Astrocyte (in vitro differentiated cells and primary cell): ENCODE data around the gene MAN1C1. TPM values are rescaled to one million over a fixed set of nuclear protein-coding genes. Genes with fewer than 3 reads are reported as not detected.

Experiments used
- DNase-seq: peaks from one replicate; pipeline ENCODE4 v3.0.0-alpha.2; 2010; ENCODE audit warnings: low read depth
- FAIRE-seq: peaks from 2 replicates; lab custom pipeline; 2011; peaks lifted over from hg19 to GRCh38; lab: Jason Lieb, UNC
- H2AFZ ChIP-seq: 2 replicates; pipeline ENCODE4 v1.6.0; 2012; ENCODE audit warnings: low read depth, low read length, inconsistent platforms
- H3K27ac ChIP-seq: 2 replicates; pipeline ENCODE4 v1.5.1; 2011; ENCODE audit warnings: low read depth, low read length, inconsistent platforms
- H3K27me3 ChIP-seq: 2 replicates; pipeline ENCODE4 v1.6.0; 2011; ENCODE audit warnings: low read length, inconsistent platforms; ENCODE audit not compliant: insufficient read depth
- H3K36me3 ChIP-seq: 2 replicates; pipeline ENCODE4 v1.5.1; 2011; ENCODE audit warnings: low read length, inconsistent platforms; ENCODE audit not compliant: insufficient read depth
- H3K4me1 ChIP-seq: 2 replicates; pipeline ENCODE4 v1.5.1; 2011; ENCODE audit warnings: low read length, inconsistent platforms; ENCODE audit not compliant: insufficient read depth
- H3K4me2 ChIP-seq: 2 replicates; pipeline ENCODE4 v1.6.0; 2012; ENCODE audit warnings: low read length, inconsistent platforms
- H3K4me3 ChIP-seq: 2 replicates; pipeline ENCODE4 v1.5.1; 2011; ENCODE audit warnings: low read depth, mild to moderate bottlenecking, low read length, inconsistent platforms; ENCODE audit not compliant: insufficient read depth
- H3K79me2 ChIP-seq: 2 replicates; pipeline ENCODE4 v1.6.0; 2012; ENCODE audit warnings: mild to moderate bottlenecking, low read length, inconsistent platforms; ENCODE audit not compliant: insufficient read depth
- H3K9ac ChIP-seq: 2 replicates; pipeline ENCODE4 v1.6.0; 2012; ENCODE audit warnings: mild to moderate bottlenecking, low read length, inconsistent platforms
- H3K9me3 ChIP-seq: 2 replicates; pipeline ENCODE4 v1.5.1; 2012; ENCODE audit warnings: low read depth, mild to moderate bottlenecking, low read length, inconsistent platforms; ENCODE audit not compliant: insufficient read depth
- H4K20me1 ChIP-seq: 2 replicates; pipeline ENCODE4 v1.6.0; 2012; ENCODE audit warnings: low read length, inconsistent platforms; ENCODE audit not compliant: insufficient read depth
- H3K27ac Mint-ChIP-seq: one replicate; pipeline ENCODE4 v1.8.0; 2021; ENCODE audit warnings: mild to moderate bottlenecking, mixed read lengths; ENCODE audit not compliant: unreplicated experiment
- H3K27me3 Mint-ChIP-seq: one replicate; pipeline ENCODE4 v1.8.0; 2021; ENCODE audit warnings: low read depth, mixed read lengths; ENCODE audit not compliant: unreplicated experiment
- H3K36me3 Mint-ChIP-seq: one replicate; pipeline ENCODE4 v1.8.0; 2021; ENCODE audit warnings: low read depth, mixed read lengths; ENCODE audit not compliant: unreplicated experiment
- H3K4me1 Mint-ChIP-seq: one replicate; pipeline ENCODE4 v1.8.0; 2021; ENCODE audit warnings: low read depth, mixed read lengths; ENCODE audit not compliant: unreplicated experiment
- H3K4me3 Mint-ChIP-seq: one replicate; pipeline ENCODE4 v1.8.0; 2021; ENCODE audit warnings: mild to moderate bottlenecking, moderate library complexity, mixed read lengths; ENCODE audit not compliant: unreplicated experiment
- H3K9me3 Mint-ChIP-seq: one replicate; pipeline ENCODE4 v1.8.0; 2021; ENCODE audit warnings: mild to moderate bottlenecking, mixed read lengths; ENCODE audit not compliant: unreplicated experiment
- CTCF ChIP-seq: IDR thresholded peaks from 2 replicates; pipeline ENCODE4 v1.5.1; 2011; ENCODE audit warnings: low read depth, mild to moderate bottlenecking, inconsistent platforms, low read length, moderate library complexity; ENCODE audit not compliant: insufficient read depth
- EZH2 ChIP-seq: IDR thresholded peaks from 2 replicates; pipeline ENCODE4 v1.6.1; 2012; ENCODE audit warnings: mild to moderate bottlenecking, low read length, inconsistent platforms; ENCODE audit not compliant: insufficient read depth
- total RNA-seq: library from RNA; stranded (reverse); gene quantifications from 2 replicates; pipeline ENCODE4 v1.2.1, GENCODE V29; 2021

Gene MAN1C1
- total RNA-seq, 1 donor from 2014 or later = 0.86 TPM

GRCh38 chr1:25743164-25744139, 126.9 kb downstream of the MAN1C1 start:
- H3K27me3 ChIP-seq = peaks cover 10% of the 10 kb centered on the region
- H3K27ac Mint-ChIP-seq = no peak overlapping the region
- no peaks in the 10 kb centered on the region for H3K36me3 Mint-ChIP-seq
- no peak overlapping the region for H3K4me2 ChIP-seq
- H3K27me3 Mint-ChIP-seq = peaks cover 44% of the 10 kb centered on the region
- no peaks in the 10 kb centered on the region for H3K79me2 ChIP-seq
- DNase-seq (peak; percentile 25), FAIRE-seq (no peak)
- H3K4me1 ChIP-seq = no peaks in the 10 kb centered on the region
- H3K9me3 Mint-ChIP-seq = peaks cover 6% of the 10 kb centered on the region
- H4K20me1 ChIP-seq = no peaks in the 10 kb centered on the region
- no peak overlapping the region for H2AFZ ChIP-seq
- no peaks in the 10 kb centered on the region for H3K4me1 Mint-ChIP-seq
- no peak overlapping the region for H3K4me3 Mint-ChIP-seq
- H3K27ac ChIP-seq = no peak overlapping the region
- peaks cover 2% of the 10 kb centered on the region for H3K9me3 ChIP-seq
- no peak for TF ChIP-seq EZH2
- no peak for TF ChIP-seq CTCF
- no peaks in the 10 kb centered on the region for H3K36me3 ChIP-seq
- no peak overlapping the region for H3K4me3 ChIP-seq
- H3K9ac ChIP-seq = no peak overlapping the region

- Histone ChIP-seq H3K27me3 (peaks cover 11% of the 10 kb centered on the region), H3K4me3 (no peak overlapping the region), H3K9me3 (no peaks in the 10 kb centered on the region), H3K4me2 (no peak overlapping the region), H4K20me1 (no peaks in the 10 kb centered on the region), H3K79me2 (no peaks in the 10 kb centered on the region), H2AFZ (no peak overlapping the region), H3K9ac (no peak overlapping the region), H3K4me1 (no peaks in the 10 kb centered on the region), H3K27ac (no peak overlapping the region), H3K36me3 (no peaks in the 10 kb centered on the region)
- FAIRE-seq (no peak), DNase-seq (peak; percentile 25)
- H3K36me3 Mint-ChIP-seq = no peaks in the 10 kb centered on the region
- H3K27ac Mint-ChIP-seq = no peak overlapping the region
- H3K4me1 Mint-ChIP-seq = no peaks in the 10 kb centered on the region
- H3K9me3 Mint-ChIP-seq = peaks cover 4% of the 10 kb centered on the region
- TF ChIP-seq EZH2 = no peak
- TF ChIP-seq CTCF = peak; percentile 17
- H3K4me3 Mint-ChIP-seq = no peak overlapping the region
- H3K27me3 Mint-ChIP-seq = peaks cover 48% of the 10 kb centered on the region
Measured at GRCh38 chr1:25744140-25744581, 127.6 kb downstream of the MAN1C1 start.
